Endothelial cell (in vitro differentiated cells): ENCODE data around the gene P2RY11. TPM values are rescaled to one million over a fixed set of nuclear protein-coding genes. Genes with fewer than 3 reads are reported as not detected.

Source experiments
- DNase-seq: peaks from one replicate; pipeline ENCODE4 v3.0.0; 2021; ENCODE audit warnings: low spot score
- H3K27ac Mint-ChIP-seq: one replicate; pipeline ENCODE4 v1.8.0; 2021; ENCODE audit warnings: mixed read lengths, inconsistent platforms; ENCODE audit not compliant: unreplicated experiment
- H3K27me3 Mint-ChIP-seq: one replicate; pipeline ENCODE4 v1.8.0; 2021; ENCODE audit warnings: mild to moderate bottlenecking, moderate library complexity, mixed read lengths, inconsistent platforms; ENCODE audit not compliant: unreplicated experiment
- H3K36me3 Mint-ChIP-seq: one replicate; pipeline ENCODE4 v1.8.0; 2021; ENCODE audit warnings: mild to moderate bottlenecking, low read depth, mixed read lengths, inconsistent platforms; ENCODE audit not compliant: unreplicated experiment
- H3K4me1 Mint-ChIP-seq: one replicate; pipeline ENCODE4 v1.8.0; 2021; ENCODE audit warnings: mild to moderate bottlenecking, mixed read lengths, inconsistent platforms; ENCODE audit not compliant: unreplicated experiment
- H3K4me3 Mint-ChIP-seq: one replicate; pipeline ENCODE4 v1.8.0; 2021; ENCODE audit warnings: mild to moderate bottlenecking, mixed read lengths, inconsistent platforms; ENCODE audit not compliant: unreplicated experiment
- H3K9me3 Mint-ChIP-seq: one replicate; pipeline ENCODE4 v1.8.0; 2021; ENCODE audit warnings: mixed read lengths, inconsistent platforms; ENCODE audit not compliant: unreplicated experiment
- total RNA-seq: library from RNA; stranded (reverse); fragmentation: NEBNext Ultra II Directional; extraction: Animal tissue kit (Norgen Biotek cat#: 25700); gene quantifications from one replicate; pipeline ENCODE4 v1.2.1, GENCODE V29; 2021; ENCODE audit not compliant: unreplicated experiment
- TF ChIP-seq, protein P1 (sequence below): fragments of 200-600 bp; sonication (generic); IDR thresholded peaks from one replicate; pipeline ENCODE4 v1.5.0; 2021; ENCODE audit warnings: antibody characterized with exemption; ENCODE audit not compliant: unreplicated experiment

The P2RY11 gene
- total RNA-seq, 1 donor from 2014 or later = 16.3 TPM

DNA sequence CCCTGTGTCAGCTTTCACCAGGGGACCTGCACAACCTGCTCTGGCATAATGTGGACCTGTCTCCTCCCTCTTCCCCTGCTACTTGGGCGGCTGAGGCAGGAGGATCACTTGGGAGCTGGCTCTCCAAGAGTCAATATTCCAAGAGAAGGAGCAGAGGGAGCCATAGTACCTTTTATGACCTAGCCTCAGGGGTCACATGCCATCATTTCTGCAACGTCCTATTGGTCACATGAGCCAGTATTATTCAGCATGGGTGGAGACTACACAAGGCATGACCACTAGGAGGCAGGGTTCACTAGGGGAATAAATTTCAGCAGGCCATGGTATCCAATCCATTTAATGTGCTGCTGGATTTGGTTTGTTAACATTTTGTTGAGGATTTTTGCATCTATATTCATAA lies 37.3 kb upstream of the P2RY11 start:
- Mint-ChIP-seq H3K36me3 (no peaks in the 10 kb centered on the region), H3K27ac (no peak overlapping the region), H3K9me3 (no peaks in the 10 kb centered on the region), H3K4me1 (no peaks in the 10 kb centered on the region), H3K4me3 (no peak overlapping the region), H3K27me3 (no peaks in the 10 kb centered on the region)
- no peak for DNase-seq
- TF ChIP-seq, protein P1, sequence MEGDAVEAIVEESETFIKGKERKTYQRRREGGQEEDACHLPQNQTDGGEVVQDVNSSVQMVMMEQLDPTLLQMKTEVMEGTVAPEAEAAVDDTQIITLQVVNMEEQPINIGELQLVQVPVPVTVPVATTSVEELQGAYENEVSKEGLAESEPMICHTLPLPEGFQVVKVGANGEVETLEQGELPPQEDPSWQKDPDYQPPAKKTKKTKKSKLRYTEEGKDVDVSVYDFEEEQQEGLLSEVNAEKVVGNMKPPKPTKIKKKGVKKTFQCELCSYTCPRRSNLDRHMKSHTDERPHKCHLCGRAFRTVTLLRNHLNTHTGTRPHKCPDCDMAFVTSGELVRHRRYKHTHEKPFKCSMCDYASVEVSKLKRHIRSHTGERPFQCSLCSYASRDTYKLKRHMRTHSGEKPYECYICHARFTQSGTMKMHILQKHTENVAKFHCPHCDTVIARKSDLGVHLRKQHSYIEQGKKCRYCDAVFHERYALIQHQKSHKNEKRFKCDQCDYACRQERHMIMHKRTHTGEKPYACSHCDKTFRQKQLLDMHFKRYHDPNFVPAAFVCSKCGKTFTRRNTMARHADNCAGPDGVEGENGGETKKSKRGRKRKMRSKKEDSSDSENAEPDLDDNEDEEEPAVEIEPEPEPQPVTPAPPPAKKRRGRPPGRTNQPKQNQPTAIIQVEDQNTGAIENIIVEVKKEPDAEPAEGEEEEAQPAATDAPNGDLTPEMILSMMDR = peak; percentile 16

DNA sequence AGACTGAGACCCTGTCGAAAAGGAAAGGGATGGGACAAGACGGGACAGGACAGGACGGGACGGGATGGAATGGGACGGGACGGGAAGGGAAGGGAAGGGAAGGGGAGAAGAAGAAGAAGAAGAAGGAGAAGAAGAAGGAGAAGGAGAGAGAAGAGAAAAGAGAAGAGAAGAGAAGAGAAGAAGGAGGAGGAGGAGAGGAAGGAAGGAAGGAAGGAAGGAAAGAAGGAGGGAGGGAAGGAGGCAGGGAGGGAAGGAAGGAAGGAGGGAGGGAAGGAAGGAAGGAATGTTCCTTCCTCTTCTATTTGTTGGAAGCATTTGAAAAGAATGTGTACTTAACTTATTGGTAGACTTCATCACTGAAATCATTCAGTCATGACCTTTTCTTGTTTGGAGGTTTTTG lies 35.0 kb upstream of the P2RY11 start:
- no peak overlapping the region for H3K27ac Mint-ChIP-seq
- H3K4me1 Mint-ChIP-seq = no peaks in the 10 kb centered on the region
- TF ChIP-seq, protein P1 = no peak
- no peak for DNase-seq
- no peaks in the 10 kb centered on the region for H3K36me3 Mint-ChIP-seq
- H3K4me3 Mint-ChIP-seq = no peak overlapping the region
- no peaks in the 10 kb centered on the region for H3K27me3 Mint-ChIP-seq
- no peaks in the 10 kb centered on the region for H3K9me3 Mint-ChIP-seq

DNA sequence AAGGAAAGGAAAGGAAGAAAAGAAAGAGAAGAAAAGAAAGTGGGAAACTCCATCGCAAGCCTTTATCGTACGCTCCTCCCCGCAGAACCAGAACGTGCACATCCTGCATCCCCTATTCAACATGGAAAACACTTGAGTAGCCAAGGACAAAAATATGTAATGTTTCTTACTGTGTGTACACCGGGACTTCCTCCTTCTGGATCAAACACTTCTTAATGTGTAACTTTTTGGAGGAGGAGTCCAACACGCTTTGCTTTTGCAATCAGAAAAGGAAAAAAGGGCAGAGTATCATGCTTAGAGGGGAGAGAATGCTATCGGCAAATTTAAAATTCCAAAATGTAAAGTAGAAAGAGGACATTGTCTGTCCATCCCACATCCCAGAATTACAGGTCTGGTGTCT lies 33.2 kb upstream of the P2RY11 start:
- Mint-ChIP-seq H3K27ac (no peak overlapping the region), H3K4me1 (no peaks in the 10 kb centered on the region), H3K9me3 (no peaks in the 10 kb centered on the region), H3K36me3 (no peaks in the 10 kb centered on the region), H3K4me3 (no peak overlapping the region), H3K27me3 (no peaks in the 10 kb centered on the region)
- TF ChIP-seq, protein P1 = no peak
- DNase-seq = no peak

DNA sequence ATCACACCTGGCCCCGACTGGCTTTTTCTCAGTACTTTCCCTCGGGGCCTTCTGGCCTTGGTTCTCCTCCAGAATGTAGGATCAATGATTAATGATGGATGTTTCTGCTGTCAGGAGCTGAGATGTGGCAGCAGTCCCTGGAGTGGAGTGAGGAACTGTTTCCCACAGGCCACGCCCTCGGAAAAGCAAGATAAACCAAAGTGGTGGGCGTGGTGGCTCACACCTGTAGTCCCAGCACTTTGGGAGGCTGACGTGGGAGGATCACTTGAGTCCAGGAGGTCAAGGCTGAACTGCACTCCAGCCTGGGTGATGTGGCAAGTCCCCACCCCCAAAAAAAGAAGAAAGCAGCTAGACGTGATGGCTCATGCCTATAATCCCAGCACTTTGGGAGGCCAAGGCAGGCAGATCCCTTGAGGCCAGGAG lies 32.5 kb upstream of the P2RY11 start:
- Mint-ChIP-seq H3K27me3 (no peaks in the 10 kb centered on the region), H3K4me3 (no peak overlapping the region), H3K4me1 (no peaks in the 10 kb centered on the region), H3K9me3 (no peaks in the 10 kb centered on the region), H3K36me3 (no peaks in the 10 kb centered on the region), H3K27ac (no peak overlapping the region)
- TF ChIP-seq, protein P1 = no peak
- DNase-seq = no peak

DNA sequence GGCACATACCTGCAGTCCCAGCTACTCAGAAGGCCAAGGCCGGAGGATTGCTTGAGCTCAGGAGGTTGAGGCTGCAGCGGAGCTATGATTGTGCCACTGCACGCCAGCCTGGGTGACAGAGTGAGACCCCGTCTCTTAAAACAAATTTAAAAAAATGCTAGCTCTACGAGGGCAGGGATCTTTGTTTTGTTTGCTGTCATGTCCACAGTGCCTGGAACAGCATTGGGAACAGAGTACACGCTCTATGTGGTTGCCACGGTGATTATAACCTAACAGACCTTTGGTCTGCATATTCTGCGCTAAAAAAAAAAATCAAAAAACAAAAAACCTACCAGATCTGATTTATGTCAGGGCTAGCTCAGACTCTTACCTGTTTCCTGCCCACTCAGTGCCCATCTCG lies 27.6 kb upstream of the P2RY11 start:
- Mint-ChIP-seq H3K27me3 (peaks cover 3% of the 10 kb centered on the region), H3K4me1 (no peaks in the 10 kb centered on the region), H3K9me3 (no peaks in the 10 kb centered on the region), H3K27ac (no peak overlapping the region), H3K4me3 (no peak overlapping the region), H3K36me3 (no peaks in the 10 kb centered on the region)
- TF ChIP-seq, protein P1 = no peak
- no peak for DNase-seq
